ENCODE results near the gene SORCS2.

GRCh38 chr4:7640136-7640535, 447.8 kb downstream of the SORCS2 start:
- TF ChIP-seq CTCF (IDR thresholded peaks at IDR 0.05): no peak
- TF ChIP-seq EZH2 (IDR thresholded peaks at IDR 0.05; ENCODE audit: borderline replicate concordance, insufficient read depth, low read depth, low read length, poor library complexity, severe bottlenecking): no peak
